Skin epidermis (tissue), 12 donors: ENCODE data around the gene FSTL4.
"Not testable (repeated sequence)": the region's sequence is repeated elsewhere in the genome, so short reads cannot be mapped to it uniquely, and the experiment has no call there.

Experiments used
- H3K27ac ChIP-seq, 21 experiments: fragments of 200-600 bp; sonication (generic) in 11 of 21; one replicate each; pipeline ENCODE4 v1.5.0; 2020; ENCODE audit warnings: mild to moderate bottlenecking in 3 of 21, inconsistent platforms in 2 of 21, moderate library complexity in 2 of 21
- H3K4me3 ChIP-seq, 7 experiments: fragments of 200-600 bp; sonication (generic) in 2 of 7; one replicate each; pipeline ENCODE4 v1.5.0; 2020; ENCODE audit warnings: inconsistent platforms in 2 of 7, mild to moderate bottlenecking in 2 of 7, moderate library complexity in 1 of 7

Gene FSTL4

DNA sequence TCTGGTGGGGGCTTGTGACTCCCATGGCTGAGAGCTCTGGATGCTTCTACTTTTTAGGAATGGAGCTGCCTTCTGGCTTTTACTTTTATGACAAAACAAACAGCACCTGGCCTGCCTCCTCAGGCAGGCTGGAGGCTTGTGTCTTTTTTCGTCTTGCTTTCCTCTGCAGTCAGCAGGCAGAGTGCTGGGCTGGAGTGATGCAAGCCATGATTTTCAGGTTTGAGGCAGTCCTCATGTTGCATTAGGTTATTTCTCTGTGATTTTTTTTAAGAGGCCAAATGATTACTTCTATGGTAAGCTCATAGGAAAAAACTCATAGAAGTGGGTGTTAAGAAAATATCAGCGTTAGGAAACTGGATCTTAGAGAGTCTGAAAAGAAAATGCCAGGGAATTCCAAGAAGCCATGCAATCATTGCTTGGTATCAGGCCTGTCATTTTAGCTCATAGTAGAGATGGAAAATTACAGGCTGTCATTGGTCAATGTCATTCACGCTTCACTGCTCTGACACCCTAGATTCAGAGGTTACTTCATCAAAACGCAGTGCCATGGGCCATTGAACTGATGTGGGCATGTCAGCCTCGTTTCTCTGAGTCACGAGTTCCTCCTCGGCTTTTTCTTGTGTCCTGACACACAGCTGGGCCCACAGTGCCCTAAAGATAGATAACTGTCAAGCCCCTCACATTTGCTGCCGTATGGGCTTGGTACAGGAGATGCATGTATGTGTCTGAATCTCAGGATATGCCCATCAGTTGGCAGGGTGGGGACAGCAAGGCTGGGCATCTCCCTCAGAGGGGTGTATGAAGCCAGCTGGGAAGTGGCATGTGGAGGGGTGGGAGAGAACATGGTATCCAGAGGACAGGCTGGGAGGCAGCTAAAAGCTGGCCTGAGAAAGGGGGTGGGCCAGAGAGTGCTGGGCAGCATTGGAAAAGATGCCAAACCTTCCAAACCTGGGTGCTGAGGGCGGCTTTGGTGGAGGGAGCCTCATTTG, 408.7 kb downstream of the FSTL4 start:
- Histone ChIP-seq H3K4me3 (no peak overlapping the region), H3K27ac (no peak overlapping the region)

DNA sequence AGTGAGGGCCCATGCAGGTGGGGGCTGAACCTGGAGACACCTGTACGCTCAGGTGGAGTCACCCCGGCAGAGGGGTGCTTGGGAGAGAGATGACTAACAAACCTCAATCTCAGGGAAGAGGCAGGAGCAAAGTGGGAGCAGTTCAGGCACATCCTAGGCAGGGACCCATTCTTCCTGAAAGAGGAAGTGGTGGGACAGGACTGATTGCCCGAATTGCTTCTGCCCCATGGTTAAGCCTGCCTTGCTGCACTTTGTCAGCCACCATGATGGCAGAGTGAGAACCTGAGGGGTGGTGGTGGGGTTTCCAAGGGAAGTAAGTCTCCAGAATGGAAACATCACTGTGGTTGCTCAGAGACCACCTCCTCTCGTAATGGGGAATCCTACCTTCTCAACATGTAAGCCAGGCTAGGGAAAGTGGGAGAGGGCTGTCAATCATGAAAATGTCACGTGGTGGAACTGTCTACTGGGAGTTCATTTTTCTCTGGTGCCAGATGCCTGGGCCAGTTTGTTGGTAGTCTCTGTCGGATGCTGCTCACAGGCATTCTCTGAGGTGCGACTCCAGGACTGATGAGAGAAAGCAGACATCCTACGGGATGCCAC, 410.2 kb downstream of the FSTL4 start:
- no peak overlapping the region for H3K27ac ChIP-seq
- no peak overlapping the region for H3K4me3 ChIP-seq

DNA sequence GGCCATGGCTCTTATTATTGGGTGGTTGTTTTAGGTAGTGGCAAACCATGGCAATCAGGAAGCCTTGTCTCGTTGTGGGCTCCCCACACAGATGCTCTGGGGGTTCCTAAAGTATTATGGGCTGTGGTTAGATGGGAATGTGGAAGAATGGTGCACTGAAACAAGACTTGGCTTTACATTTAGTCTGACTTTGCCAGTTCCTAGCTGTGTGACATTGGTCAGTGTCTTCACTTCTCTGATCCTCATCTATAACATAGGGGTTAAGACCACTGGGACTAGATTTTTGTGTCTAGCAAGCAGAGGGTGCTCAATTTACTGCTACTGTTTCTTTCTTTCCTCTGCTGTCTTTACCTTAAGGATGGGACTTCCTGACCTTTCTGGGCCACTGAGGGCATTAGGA, 411.0 kb downstream of the FSTL4 start:
- no peak overlapping the region for H3K27ac ChIP-seq
- H3K4me3 ChIP-seq, result no peak overlapping the region

DNA sequence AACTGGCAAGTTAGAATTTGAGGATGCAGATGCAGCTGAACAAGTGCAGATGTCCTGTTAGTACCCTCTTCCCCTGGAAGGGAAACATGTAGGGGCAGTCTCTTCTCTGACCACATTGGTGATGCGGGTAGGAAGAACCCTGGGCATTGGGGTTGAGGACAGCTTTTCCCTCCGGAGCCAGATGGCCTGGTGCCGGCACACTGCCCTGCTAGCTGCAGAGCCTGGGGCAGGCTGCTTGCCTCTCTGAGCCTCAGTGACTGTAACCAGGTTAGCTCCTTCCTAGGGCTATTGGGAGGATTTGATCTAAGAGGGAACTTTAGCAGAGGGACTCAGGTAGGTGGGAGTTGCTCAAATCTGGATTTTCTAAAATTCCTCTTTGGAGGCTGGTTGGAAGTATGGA, 412.1 kb downstream of the FSTL4 start:
- Histone ChIP-seq H3K4me3 (no peak overlapping the region), H3K27ac (no peak overlapping the region)

DNA sequence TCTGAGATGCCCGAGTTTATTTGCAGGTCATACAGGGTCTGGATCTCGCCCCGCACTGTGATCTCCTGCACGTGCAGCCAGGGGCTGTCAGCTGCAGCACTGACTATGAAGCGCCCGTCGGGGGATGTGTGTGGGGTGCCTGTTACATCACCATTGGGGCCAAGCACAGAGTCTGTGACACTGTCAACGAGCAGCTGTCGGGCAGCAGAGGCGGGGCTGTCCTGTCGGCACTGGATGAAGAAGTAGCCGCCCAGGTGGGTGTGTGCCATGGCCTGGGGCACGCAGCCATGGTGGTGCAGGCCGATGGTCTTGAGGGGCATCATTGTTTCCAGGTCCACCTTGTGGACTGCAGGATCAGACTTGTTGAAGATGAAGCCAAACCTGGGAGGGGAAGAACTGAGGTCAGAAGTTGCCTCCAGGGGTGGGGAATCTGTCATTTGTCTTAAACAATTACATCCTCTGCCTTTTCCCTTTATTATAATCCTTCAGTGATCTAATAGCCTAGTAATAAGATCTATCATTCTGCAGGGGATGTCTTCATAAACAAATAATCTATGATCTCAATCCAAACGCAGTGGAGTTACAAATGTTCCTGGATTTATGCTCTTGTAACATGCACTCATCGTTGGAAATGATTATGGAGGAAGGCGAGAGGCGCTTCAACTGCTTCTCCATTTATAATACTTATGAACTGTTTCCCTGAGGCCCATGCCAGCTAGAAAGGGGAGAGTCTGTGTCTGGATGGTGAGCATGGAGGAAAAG, 412.7 kb downstream of the FSTL4 start:
- H3K27ac ChIP-seq, result no peak overlapping the region
- no peak overlapping the region for H3K4me3 ChIP-seq

DNA sequence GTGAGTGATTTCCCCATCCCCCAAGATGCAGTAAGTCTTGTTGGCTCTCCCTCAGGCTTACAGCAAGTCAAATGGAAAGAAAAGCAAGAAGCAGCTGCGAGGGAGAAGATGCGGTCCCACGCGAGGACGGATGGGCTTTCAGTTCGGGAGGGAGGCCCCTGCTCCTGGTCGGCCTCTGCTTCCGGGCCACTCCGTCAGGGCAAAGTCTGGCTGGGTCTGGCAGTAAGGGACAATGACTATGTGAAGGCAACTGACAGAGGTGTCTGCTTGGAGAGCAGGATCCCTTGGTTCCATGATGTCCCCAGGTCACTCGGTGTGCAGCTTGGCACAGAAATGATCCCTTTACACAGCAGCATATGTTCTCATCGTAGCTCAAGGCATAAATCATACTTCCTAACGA, 413.8 kb downstream of the FSTL4 start:
- Histone ChIP-seq H3K4me3 (no peak overlapping the region), H3K27ac (no peak overlapping the region)

DNA sequence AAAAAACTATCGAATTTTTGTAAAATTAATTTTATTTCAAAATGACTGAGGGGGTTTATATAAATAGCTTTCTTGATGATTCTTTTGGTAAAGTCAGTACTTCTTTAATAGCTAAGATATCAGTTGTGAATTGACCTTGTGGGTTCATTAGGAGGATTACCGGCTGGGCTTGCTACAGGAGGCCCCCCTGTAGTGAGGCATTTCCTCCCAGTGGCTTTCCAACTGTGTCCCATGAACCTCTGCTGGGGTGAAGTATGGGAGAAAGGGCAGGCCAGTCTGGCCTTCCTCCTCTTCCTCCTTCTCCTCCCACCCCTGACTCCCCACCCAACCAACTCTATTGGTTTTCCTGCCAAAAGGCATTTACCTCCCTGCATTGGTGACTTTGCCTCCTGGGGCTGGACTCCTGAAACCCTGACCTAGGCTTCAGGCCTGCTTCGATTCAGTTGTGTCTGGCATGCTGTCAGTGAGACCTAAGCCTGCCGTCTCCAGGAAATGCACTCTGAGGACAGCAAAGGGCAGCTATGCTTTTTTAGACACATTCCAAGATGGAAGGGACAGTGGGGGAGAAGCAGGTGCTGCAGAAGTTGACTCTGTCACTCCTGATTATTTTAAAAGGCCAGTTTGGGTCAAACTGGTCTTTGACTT, 415.8 kb downstream of the FSTL4 start:
- no peak overlapping the region for H3K27ac ChIP-seq
- H3K4me3 ChIP-seq, result no peak overlapping the region

DNA sequence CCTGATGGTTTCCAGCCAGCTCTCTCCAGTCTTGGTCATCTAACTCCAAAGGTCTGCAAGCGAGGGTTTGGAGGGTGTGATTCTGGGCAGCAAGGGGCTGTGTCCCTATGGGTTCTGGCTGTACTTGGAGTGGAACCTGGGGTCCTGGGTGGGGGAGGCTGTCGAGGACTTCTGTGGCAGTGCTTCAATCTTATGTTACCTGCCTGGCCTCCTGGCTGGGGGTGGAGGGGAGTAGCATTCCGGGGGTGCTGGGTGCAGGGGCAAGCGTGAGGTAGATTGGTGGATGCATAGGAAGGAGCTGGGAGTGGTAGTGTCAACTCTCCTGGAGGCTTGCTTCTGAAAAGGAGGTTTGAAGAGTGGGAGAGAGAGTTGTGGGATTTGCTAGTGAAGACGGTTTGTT, 417.1 kb downstream of the FSTL4 start:
- no peak overlapping the region for H3K27ac ChIP-seq
- no peak overlapping the region for H3K4me3 ChIP-seq

DNA sequence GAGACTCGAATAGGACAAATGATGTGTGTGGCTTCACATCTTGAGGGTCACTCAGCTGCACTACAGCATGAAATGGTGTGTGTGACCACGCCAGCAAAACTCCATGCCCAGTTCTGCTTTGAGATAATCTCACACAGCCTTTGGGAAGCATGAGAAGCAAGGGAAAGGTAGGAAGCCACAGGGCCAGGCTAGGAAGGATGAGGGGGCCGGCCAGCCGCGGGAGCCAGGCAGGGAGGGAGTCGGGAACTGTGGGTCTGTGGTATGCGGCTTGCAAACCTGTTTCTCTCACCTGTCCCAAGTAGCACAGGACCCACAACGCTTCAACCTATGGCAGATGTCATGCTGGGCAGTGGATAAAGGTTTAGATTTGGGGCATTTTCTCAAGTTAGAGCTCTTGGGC, 418.5 kb downstream of the FSTL4 start:
- H3K27ac ChIP-seq, result no peak overlapping the region
- H3K4me3 ChIP-seq, result no peak overlapping the region

DNA sequence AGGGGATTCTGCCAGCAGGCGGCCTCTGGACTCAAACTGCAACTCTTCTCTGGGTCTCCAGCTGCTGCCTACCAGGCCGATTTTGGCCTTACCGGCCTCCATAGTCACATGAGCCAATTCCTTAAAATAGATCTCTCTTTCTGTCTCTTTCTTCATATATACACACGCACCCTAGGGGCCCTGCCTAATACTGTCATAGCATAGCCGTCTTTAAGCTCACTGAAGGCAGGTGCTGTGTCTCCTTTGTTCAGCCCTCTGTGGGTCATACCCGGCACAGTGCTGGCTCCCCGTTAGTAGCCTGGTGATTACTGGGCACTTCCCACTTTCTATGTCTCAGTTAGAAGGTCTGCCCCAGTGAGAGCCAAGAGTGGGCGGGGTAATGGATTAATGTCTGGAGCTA, 419.6 kb downstream of the FSTL4 start:
- H3K4me3 ChIP-seq, result no peak overlapping the region
- H3K27ac ChIP-seq, result no peak overlapping the region

DNA sequence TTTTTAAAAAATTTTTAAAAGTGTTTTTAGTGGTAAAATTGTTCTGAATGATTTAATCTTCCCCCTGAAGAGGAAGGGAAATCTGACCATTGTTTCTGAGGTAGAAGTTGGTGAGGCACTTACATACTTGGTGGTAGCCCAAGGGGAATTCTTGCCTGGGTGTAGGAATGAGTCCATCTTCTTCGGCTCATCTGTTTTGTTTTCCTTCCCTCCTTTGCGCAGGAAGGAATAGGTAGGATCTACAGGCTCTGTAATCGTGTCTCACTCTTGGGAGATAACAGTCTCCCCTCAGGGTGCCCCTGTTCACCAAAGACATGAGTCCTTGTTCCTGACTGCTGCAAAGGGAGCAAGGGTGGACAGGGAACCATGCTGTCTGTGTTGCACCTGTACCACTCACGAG, 422.5 kb downstream of the FSTL4 start:
- H3K4me3 ChIP-seq, result no peak overlapping the region
- no peak overlapping the region for H3K27ac ChIP-seq

DNA sequence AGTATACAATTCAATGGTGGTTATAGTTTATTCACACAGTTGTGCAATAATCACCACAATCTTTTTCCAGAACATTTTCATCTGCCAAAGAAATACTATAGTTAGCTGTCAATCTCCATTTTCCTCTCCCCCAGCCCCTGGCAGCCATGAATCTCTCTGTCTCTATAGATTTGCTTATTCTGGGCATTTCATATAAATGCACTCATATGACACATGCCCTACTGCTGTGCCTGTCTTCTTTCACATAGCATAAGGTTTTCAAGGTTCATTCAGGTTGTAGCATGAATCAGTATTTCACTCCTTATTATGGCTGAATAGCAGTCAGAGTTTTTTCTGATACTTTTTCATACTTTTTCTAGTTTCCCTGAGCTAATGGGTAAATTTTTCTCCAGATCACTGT, 432.9 kb downstream of the FSTL4 start:
- H3K27ac ChIP-seq, result no peak overlapping the region
- no peak overlapping the region for H3K4me3 ChIP-seq

DNA sequence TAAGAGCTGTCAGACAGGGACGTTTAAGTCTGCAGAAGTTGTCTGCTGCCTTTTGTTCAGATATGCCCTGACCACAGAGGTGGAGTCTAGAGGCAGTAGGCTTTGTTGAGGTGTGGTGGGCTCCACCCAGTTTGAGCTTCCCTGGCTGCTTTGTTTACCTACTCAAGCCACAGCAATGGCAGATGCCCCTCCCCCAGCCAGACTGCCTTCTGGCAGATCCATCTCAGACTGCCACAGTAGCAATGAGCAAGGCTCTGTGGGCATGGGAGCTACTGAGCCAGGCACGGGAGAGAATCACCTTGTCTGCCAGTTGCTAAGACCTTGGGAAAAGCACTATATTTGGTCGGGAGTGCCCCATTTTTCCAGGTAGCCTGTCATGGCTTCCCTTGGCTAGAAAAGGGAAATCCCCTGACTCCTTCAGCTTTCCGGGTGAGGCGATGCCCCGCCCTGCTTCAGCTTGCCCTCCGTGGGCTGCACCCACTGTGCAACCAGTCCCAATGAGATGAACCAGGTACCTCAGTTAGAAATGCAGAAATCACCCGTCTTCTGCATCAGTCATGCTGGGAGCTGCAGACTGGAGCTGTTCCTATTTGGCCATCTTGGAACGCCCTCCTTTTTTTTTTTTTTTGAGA, 441.5 kb downstream of the FSTL4 start:
- H3K4me3 ChIP-seq, result not testable (repeated sequence)
- peak overlapping the region in 1 of 21 experiments; percentile 55 for H3K27ac ChIP-seq

DNA sequence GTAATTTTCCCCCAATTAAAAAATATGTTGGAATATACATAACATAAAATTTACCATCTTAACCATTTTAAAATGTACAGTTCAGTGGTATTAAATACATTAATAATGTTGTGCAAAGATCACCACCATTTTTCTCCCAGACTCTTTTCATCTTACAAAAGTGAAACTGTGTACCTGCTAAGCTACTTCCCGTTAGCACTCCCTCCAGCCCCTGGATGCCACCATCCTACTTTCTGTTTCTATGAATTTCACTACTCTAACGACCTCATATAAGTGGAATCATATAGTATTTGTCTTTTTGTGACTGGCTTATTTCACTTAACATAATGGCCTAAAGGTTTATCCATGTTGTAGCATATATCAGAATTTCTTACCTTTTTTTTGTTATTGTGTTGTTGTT, 447.6 kb downstream of the FSTL4 start:
- H3K27ac ChIP-seq, result no peak overlapping the region
- H3K4me3 ChIP-seq, result no peak overlapping the region

DNA sequence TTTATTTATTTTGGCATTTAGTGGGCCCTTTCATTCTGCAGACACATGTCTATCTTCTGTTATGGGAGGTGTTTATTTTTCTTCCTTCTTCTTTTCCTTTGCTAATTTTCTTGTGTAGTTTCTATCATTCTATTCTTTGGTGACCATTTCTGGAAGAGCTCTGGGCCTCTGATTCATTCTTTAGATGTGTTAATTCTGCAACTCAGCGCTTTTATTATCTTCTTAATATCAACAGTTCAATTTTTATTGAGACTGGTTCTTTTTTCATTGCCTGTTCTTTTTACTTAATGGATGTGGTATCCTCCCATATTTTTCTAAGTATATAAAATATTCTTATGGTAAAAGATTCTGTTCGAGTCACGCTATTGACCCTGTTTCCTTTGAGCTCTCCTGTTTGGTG, 448.5 kb downstream of the FSTL4 start:
- H3K27ac ChIP-seq, result no peak overlapping the region
- H3K4me3 ChIP-seq, result no peak overlapping the region

DNA sequence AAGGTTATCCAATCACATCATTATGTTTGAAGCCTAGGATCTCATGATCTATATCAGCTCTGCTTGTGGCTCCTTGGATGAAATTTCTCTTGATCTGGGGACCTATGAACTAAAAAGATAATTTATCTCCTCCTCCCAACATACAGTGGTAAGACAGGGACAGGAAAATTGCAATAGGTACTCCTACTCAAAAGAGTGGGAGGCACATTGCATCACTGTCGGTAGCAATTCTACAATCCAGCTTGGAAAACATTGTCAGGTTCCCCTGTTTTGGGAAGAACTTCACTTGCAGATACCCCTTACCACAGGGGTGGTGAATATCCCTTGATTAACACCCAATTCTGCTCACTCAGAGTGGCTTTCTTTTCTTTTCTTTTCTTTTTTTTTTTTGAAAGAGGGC, 452.8 kb downstream of the FSTL4 start:
- Histone ChIP-seq H3K27ac (no peak overlapping the region), H3K4me3 (no peak overlapping the region)

DNA sequence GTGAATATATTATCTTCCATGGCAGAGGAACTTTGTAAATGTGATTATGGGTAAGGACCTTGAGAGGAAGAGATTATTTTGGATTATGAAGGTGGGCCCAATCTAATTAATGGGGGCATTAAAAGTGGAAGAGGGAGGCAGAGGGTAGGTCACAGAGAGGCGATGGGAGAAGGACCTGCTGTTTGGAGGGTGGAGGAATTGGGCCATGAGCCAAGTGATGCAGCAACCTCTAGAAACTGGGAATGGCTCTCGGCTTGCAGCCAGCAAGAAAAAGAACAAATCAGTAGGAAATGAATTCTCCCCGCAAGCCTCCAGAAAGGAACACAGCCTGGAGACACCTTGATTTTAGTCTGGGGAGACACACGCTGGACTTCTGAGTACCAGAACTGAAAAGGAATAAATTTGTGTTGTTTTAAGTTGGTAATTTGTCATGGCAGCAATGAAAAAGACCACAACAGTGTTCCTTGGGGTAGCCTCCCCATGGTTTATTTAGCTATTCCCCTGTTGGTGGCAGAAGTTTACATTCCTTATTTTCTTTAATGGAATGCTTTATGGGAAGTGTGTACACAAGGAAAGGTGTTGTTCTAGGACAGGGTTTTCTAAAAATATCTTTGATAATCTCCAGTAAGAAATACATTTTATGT, 456.9 kb downstream of the FSTL4 start:
- H3K27ac ChIP-seq, result no peak overlapping the region

DNA sequence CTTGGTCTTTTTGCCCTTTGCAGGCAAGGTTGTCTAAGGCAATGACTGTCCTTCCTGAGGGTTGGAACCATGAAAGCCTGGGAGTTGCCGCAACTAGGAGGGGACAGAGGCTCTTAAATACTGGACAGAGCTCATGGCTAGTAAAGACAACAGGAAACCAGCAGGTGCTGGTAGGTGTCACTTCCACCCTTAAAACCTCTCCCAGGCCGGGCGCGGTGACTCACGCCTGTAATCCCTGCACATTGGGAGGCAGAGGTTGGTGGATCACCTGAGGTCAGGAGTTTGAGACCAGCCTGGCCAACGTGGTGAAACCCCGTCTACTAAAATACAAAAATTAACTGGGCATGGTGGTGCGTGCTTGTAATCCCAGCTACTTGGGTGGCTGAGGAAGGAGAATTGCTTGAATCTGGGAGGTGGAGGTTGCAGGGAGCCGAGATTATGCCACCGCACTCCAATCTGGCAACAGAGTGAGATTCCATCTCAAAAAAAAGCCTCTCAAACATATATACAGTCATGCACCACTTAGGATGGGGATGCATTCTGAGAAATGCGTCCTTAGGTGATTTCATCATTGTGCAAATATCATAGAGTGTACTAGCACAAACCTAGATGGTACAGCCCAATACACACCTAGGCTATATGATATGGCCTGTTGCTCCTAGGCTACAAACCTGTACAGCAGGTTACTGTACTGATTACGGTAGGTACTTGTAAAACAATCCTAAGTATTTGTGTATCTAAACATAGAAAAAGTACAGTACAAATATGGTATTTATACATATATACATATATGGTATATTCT, 457.9 kb downstream of the FSTL4 start:
- Histone ChIP-seq H3K4me3 (no peak overlapping the region), H3K27ac (no peak overlapping the region)

More for the DNA sequence above, 456.9 kb downstream of the FSTL4 start:
- no peak overlapping the region for H3K4me3 ChIP-seq
